Mesothelial cell of epicardium (in vitro differentiated cells): ENCODE data around the gene SCAPER. TPM values are rescaled to one million over a fixed set of nuclear protein-coding genes. Genes with fewer than 3 reads are reported as not detected.

Experiments
- DNase-seq, 2 experiments: peaks; one replicate each; pipeline ENCODE4 v3.0.0; 2021; ENCODE audit warnings: low spot score in 2 of 2; ENCODE audit not compliant: unreplicated experiment in 2 of 2
- H3K27ac Mint-ChIP-seq: 2 replicates; pipeline ENCODE4 v1.8.0; 2021; ENCODE audit warnings: mixed read lengths
- H3K27me3 Mint-ChIP-seq: 2 replicates; pipeline ENCODE4 v1.8.0; 2021; ENCODE audit warnings: low read depth, mixed read lengths
- H3K36me3 Mint-ChIP-seq: 2 replicates; pipeline ENCODE4 v1.8.0; 2021; ENCODE audit warnings: mixed read lengths
- H3K4me1 Mint-ChIP-seq: 2 replicates; pipeline ENCODE4 v1.8.0; 2021; ENCODE audit warnings: mixed read lengths
- H3K4me3 Mint-ChIP-seq: 2 replicates; pipeline ENCODE4 v1.8.0; 2021; ENCODE audit warnings: mild to moderate bottlenecking, moderate library complexity, mixed read lengths
- H3K9me3 Mint-ChIP-seq: 2 replicates; pipeline ENCODE4 v1.8.0; 2021; ENCODE audit warnings: mixed read lengths
- CTCF ChIP-seq: fragments of 200-600 bp; sonication (generic); IDR thresholded peaks from one replicate; pipeline ENCODE4 v1.5.0; 2021; ENCODE audit warnings: antibody characterized with exemption; ENCODE audit not compliant: unreplicated experiment
- total RNA-seq: library from RNA; stranded (reverse); gene quantifications from 3 replicates; pipeline ENCODE4 v1.2.1, GENCODE V29; 2021

The SCAPER gene
- total RNA-seq, 1 donor from 2014 or later, result 35.9 TPM

GRCh38 chr15:76799760-76800159 is 105.4 kb downstream of the SCAPER start:
- H3K4me1 Mint-ChIP-seq, result peaks cover 10% of the 10 kb centered on the region
- H3K36me3 Mint-ChIP-seq, result peaks cover 12% of the 10 kb centered on the region
- no peaks in the 10 kb centered on the region for H3K9me3 Mint-ChIP-seq
- no peaks in the 10 kb centered on the region for H3K27me3 Mint-ChIP-seq
- TF ChIP-seq CTCF, result no peak
- no peak for DNase-seq
- H3K4me3 Mint-ChIP-seq, result no peak overlapping the region
- H3K27ac Mint-ChIP-seq, result no peak overlapping the region

- H3K4me1 Mint-ChIP-seq, result peaks cover 4% of the 10 kb centered on the region
- H3K9me3 Mint-ChIP-seq, result peaks cover 13% of the 10 kb centered on the region
- no peak for TF ChIP-seq CTCF
- H3K4me3 Mint-ChIP-seq, result no peak overlapping the region
- peaks cover 31% of the 10 kb centered on the region for H3K36me3 Mint-ChIP-seq
- no peak for DNase-seq
- H3K27me3 Mint-ChIP-seq, result no peaks in the 10 kb centered on the region
- no peak overlapping the region for H3K27ac Mint-ChIP-seq
These were observed 109.9 kb downstream of the SCAPER start for GRCh38 chr15:76795217-76795616.

- Mint-ChIP-seq H3K4me3 (no peak overlapping the region), H3K27ac (no peak overlapping the region)
- no peak for DNase-seq
These were observed 112.0 kb downstream of the SCAPER start for GRCh38 chr15:76793162-76793561.

GRCh38 chr15:76791511-76791910 is 113.6 kb downstream of the SCAPER start:
- Mint-ChIP-seq H3K4me1 (no peaks in the 10 kb centered on the region), H3K9me3 (peaks cover 13% of the 10 kb centered on the region), H3K4me3 (no peak overlapping the region), H3K27me3 (no peaks in the 10 kb centered on the region), H3K36me3 (peaks cover 27% of the 10 kb centered on the region), H3K27ac (no peak overlapping the region)
- TF ChIP-seq CTCF, result no peak
- no peak for DNase-seq

More at GRCh38 chr15:76793162-76793561, 112.0 kb downstream of the SCAPER start:
- no peak for TF ChIP-seq CTCF
- Mint-ChIP-seq H3K9me3 (peaks cover 13% of the 10 kb centered on the region), H3K36me3 (peaks cover 26% of the 10 kb centered on the region), H3K27me3 (no peaks in the 10 kb centered on the region), H3K4me1 (no peaks in the 10 kb centered on the region)

DNA sequence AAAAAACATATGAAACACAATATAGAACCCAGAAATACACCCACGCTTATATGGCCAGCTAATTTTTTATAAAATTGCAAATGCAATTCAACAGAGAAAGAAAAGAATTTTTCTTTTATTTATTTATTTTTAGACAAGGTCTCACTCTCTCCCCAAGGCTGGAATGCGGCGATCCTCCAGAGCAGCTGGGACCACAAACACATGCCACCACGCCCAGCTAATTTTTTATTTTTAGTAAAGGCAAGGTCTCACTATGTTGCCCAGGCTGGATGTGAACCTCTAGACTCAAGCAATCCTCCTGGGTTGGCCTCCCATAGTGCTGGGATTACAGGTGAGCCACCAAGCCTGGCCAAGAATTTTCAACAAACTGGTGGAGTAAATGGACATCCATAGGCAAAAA is 117.9 kb downstream of the SCAPER start:
- H3K36me3 Mint-ChIP-seq, result peaks cover 57% of the 10 kb centered on the region
- no peak for TF ChIP-seq CTCF
- H3K4me3 Mint-ChIP-seq, result no peak overlapping the region

GRCh38 chr15:76776969-76777368 is 128.2 kb downstream of the SCAPER start:
- H3K27ac Mint-ChIP-seq, result no peak overlapping the region
- DNase-seq, result no peak
- H3K4me3 Mint-ChIP-seq, result no peak overlapping the region
- H3K36me3 Mint-ChIP-seq, result peaks cover 55% of the 10 kb centered on the region
- peaks cover 33% of the 10 kb centered on the region for H3K9me3 Mint-ChIP-seq
- no peaks in the 10 kb centered on the region for H3K27me3 Mint-ChIP-seq
- H3K4me1 Mint-ChIP-seq, result no peaks in the 10 kb centered on the region
- no peak for TF ChIP-seq CTCF

More for the DNA sequence above, 117.9 kb downstream of the SCAPER start:
- no peaks in the 10 kb centered on the region for H3K4me1 Mint-ChIP-seq
- DNase-seq, result no peak
- H3K27ac Mint-ChIP-seq, result no peak overlapping the region
- H3K27me3 Mint-ChIP-seq, result no peaks in the 10 kb centered on the region
- peaks cover 41% of the 10 kb centered on the region for H3K9me3 Mint-ChIP-seq
